CD4-positive, alpha-beta memory T cell (primary cell): ENCODE measurements around the gene CCDC175. TPM values are rescaled to one million over a fixed set of nuclear protein-coding genes. Genes with fewer than 3 reads are reported as not detected.

Experiments used
- CTCF ChIA-PET: fragments of 350-600 bp; sonication (Branson Sonifier 250); formaldehyde crosslinking; loops from one replicate; lab custom pipeline; 2021; ENCODE audit warnings: inconsistent platforms; ENCODE audit not compliant: partially characterized antibody; lab: Charles Lee
- POLR2A ChIA-PET: fragments of 350-600 bp; sonication (Branson Sonifier 250); formaldehyde crosslinking; loops from one replicate; lab custom pipeline; 2021; ENCODE audit not compliant: partially characterized antibody; lab: Charles Lee
- DNase-seq, 5 donors: peaks; one replicate each; pipeline versions ENCODE4 v3.0.0 to v3.0.0-alpha.2; 2020 to 2022; ENCODE audit warnings: mixed read lengths in 1 of 5
- H3K27ac ChIP-seq: one replicate; pipeline ENCODE4 v1.7.0; 2013; ENCODE audit warnings: low read depth, low read length
- H3K27me3 ChIP-seq: 2 replicates; pipeline ENCODE4 v1.7.0; 2013; ENCODE audit warnings: mild to moderate bottlenecking, low read length, moderate library complexity; ENCODE audit not compliant: insufficient read depth
- H3K36me3 ChIP-seq: 2 replicates; pipeline ENCODE4 v1.7.0; 2013; ENCODE audit warnings: mild to moderate bottlenecking, low read length, moderate library complexity; ENCODE audit not compliant: insufficient read depth
- H3K4me1 ChIP-seq: 2 replicates; pipeline ENCODE4 v1.7.0; 2013; ENCODE audit warnings: mild to moderate bottlenecking, low read length, moderate library complexity; ENCODE audit not compliant: insufficient read depth
- H3K4me3 ChIP-seq, 2 donors: one replicate each; pipeline ENCODE4 v1.7.0; 2013; ENCODE audit warnings: low read length in 2 of 2, mild to moderate bottlenecking in 1 of 2
- H3K9me3 ChIP-seq, 2 donors: one replicate each; pipeline ENCODE4 v1.7.0; 2013; ENCODE audit warnings: low read length in 2 of 2, control low read depth in 1 of 2; ENCODE audit not compliant: control insufficient read depth in 1 of 2
- H3K27ac Mint-ChIP-seq, 7 donors: one replicate each; pipeline ENCODE4 v1.8.0; 2020 to 2021; ENCODE audit warnings: mixed read lengths in 7 of 7, mild to moderate bottlenecking in 6 of 7, inconsistent platforms in 3 of 7, moderate library complexity in 3 of 7
- H3K27me3 Mint-ChIP-seq, 2 donors: one replicate each; pipeline ENCODE4 v1.8.0; 2020 to 2021; ENCODE audit warnings: mixed read lengths in 2 of 2
- H3K36me3 Mint-ChIP-seq, 2 donors: one replicate each; pipeline ENCODE4 v1.8.0; 2020 to 2021; ENCODE audit warnings: mixed read lengths in 2 of 2, inconsistent platforms in 1 of 2, mild to moderate bottlenecking in 1 of 2
- H3K4me1 Mint-ChIP-seq, 4 donors: one replicate each; pipeline ENCODE4 v1.8.0; 2020 to 2021; ENCODE audit warnings: mixed read lengths in 4 of 4, mild to moderate bottlenecking in 1 of 4
- H3K4me3 Mint-ChIP-seq, 8 donors: one replicate each; pipeline ENCODE4 v1.8.0; 2020 to 2021; ENCODE audit warnings: mixed read lengths in 8 of 8, mild to moderate bottlenecking in 7 of 8, moderate library complexity in 6 of 8, inconsistent platforms in 3 of 8
- H3K9me3 Mint-ChIP-seq, 8 donors: one replicate each; pipeline ENCODE4 v1.8.0; 2020 to 2021; ENCODE audit warnings: mixed read lengths in 8 of 8, mild to moderate bottlenecking in 5 of 8, inconsistent platforms in 3 of 8, moderate library complexity in 1 of 8
- intact Hi-C: fragments of 100-400 bp; cut with micrococcal nuclease; formaldehyde crosslinking; loops from one replicate; pipeline ENCODE4 v1.15.1; 2023
- polyA plus RNA-seq, 2 donors: library from polyadenylated mRNA; unstranded; fragments of 300-500 nt; fragmentation: Illumina TruSeq; gene quantifications; one replicate each; pipeline ENCODE4 v1.2.3, GENCODE V29; 2021
- total RNA-seq, 2 experiments: library from RNA; stranded (reverse); gene quantifications; one replicate each; pipeline ENCODE4 v1.2.3, GENCODE V29; 2021

Gene CCDC175
- total and polyA plus RNA-seq, 4 experiments from 2014 or later: not detected

GRCh38 chr14:59541731-59542130 is 34.9 kb downstream of the CCDC175 start:
- intact Hi-C loops: no loop called here
- H3K27ac ChIP-seq: no peak overlapping the region
- H3K27me3 Mint-ChIP-seq: peaks cover 0 to 9% of the 10 kb centered on the region in 2 donors
- CTCF ChIA-PET: interaction anchor here (1.4 kb wide), 1 partner anchor 35 kb away, joined by 3 read pairs; the partner anchor contains the start of gene CCDC175
- no peaks in the 10 kb centered on the region for H3K4me1 Mint-ChIP-seq
- POLR2A ChIA-PET: no interaction called here
- no peaks in the 10 kb centered on the region for H3K4me1 ChIP-seq
- H3K36me3 Mint-ChIP-seq: no peaks in the 10 kb centered on the region
- H3K36me3 ChIP-seq: no peaks in the 10 kb centered on the region
- no peak overlapping the region for H3K27ac Mint-ChIP-seq
- H3K4me3 Mint-ChIP-seq: no peak overlapping the region
- H3K4me3 ChIP-seq: no peak overlapping the region
- no peaks in the 10 kb centered on the region for H3K9me3 ChIP-seq
- peaks cover 0 to 2% (median 0%) of the 10 kb centered on the region in 8 donors for H3K9me3 Mint-ChIP-seq
- DNase-seq: no peak
- no peaks in the 10 kb centered on the region for H3K27me3 ChIP-seq

- Histone ChIP-seq H3K27me3 (no peaks in the 10 kb centered on the region), H3K4me3 (no peak overlapping the region), H3K9me3 (no peaks in the 10 kb centered on the region), H3K4me1 (no peaks in the 10 kb centered on the region), H3K27ac (no peak overlapping the region), H3K36me3 (no peaks in the 10 kb centered on the region)
- H3K27me3 Mint-ChIP-seq: peaks cover 0 to 13% of the 10 kb centered on the region in 2 donors
- H3K4me1 Mint-ChIP-seq: peaks cover 0 to 2% (median 0%) of the 10 kb centered on the region in 4 donors
- no peaks in the 10 kb centered on the region for H3K36me3 Mint-ChIP-seq
- intact Hi-C loops: no loop called here
- no peaks in the 10 kb centered on the region for H3K9me3 Mint-ChIP-seq
- no peak overlapping the region for H3K4me3 Mint-ChIP-seq
- ChIA-PET POLR2A (no interaction called here), CTCF (interaction anchor here (1.4 kb wide), 1 partner anchor 36 kb away, joined by 3 read pairs; the partner anchor contains the start of gene CCDC175)
- DNase-seq: no peak
- no peak overlapping the region for H3K27ac Mint-ChIP-seq
Measured at GRCh38 chr14:59540852-59541251, 35.8 kb downstream of the CCDC175 start.

GRCh38 chr14:59538936-59539335 is 37.7 kb downstream of the CCDC175 start:
- no peak overlapping the region for H3K27ac ChIP-seq
- no peaks in the 10 kb centered on the region for H3K36me3 Mint-ChIP-seq
- H3K27me3 ChIP-seq: no peaks in the 10 kb centered on the region
- no peaks in the 10 kb centered on the region for H3K9me3 Mint-ChIP-seq
- H3K4me3 Mint-ChIP-seq: no peak overlapping the region
- CTCF ChIA-PET: no interaction called here
- H3K4me3 ChIP-seq: no peak overlapping the region
- H3K36me3 ChIP-seq: no peaks in the 10 kb centered on the region
- H3K27ac Mint-ChIP-seq: no peak overlapping the region
- POLR2A ChIA-PET: no interaction called here
- DNase-seq: no peak
- H3K4me1 Mint-ChIP-seq: peaks cover 0 to 2% (median 0%) of the 10 kb centered on the region in 4 donors
- no peaks in the 10 kb centered on the region for H3K4me1 ChIP-seq
- intact Hi-C loops: no loop called here
- no peaks in the 10 kb centered on the region for H3K9me3 ChIP-seq
- H3K27me3 Mint-ChIP-seq: peaks cover 0 to 13% of the 10 kb centered on the region in 2 donors

GRCh38 chr14:59537476-59537875 is 39.1 kb downstream of the CCDC175 start:
- CTCF ChIA-PET: no interaction called here
- Mint-ChIP-seq H3K4me3 (no peak overlapping the region), H3K36me3 (no peaks in the 10 kb centered on the region), H3K27me3 (peaks cover 0 to 11% of the 10 kb centered on the region in 2 donors), H3K9me3 (no peaks in the 10 kb centered on the region), H3K4me1 (peaks cover 0 to 2% (median 0%) of the 10 kb centered on the region in 4 donors), H3K27ac (no peak overlapping the region)
- intact Hi-C loops: no loop called here
- Histone ChIP-seq H3K27ac (no peak overlapping the region), H3K36me3 (no peaks in the 10 kb centered on the region), H3K9me3 (no peaks in the 10 kb centered on the region), H3K4me1 (no peaks in the 10 kb centered on the region), H3K27me3 (no peaks in the 10 kb centered on the region), H3K4me3 (no peak overlapping the region)
- DNase-seq: no peak
- POLR2A ChIA-PET: no interaction called here

GRCh38 chr14:59534361-59534987 is 42.1 kb downstream of the CCDC175 start:
- Histone ChIP-seq H3K9me3 (no peaks in the 10 kb centered on the region), H3K27me3 (no peaks in the 10 kb centered on the region), H3K4me3 (no peak overlapping the region), H3K27ac (no peak overlapping the region), H3K36me3 (no peaks in the 10 kb centered on the region), H3K4me1 (no peaks in the 10 kb centered on the region)
- peaks cover 2 to 10% of the 10 kb centered on the region in 2 donors for H3K27me3 Mint-ChIP-seq
- no peak overlapping the region for H3K4me3 Mint-ChIP-seq
- H3K9me3 Mint-ChIP-seq: peaks cover 0 to 4% (median 0%) of the 10 kb centered on the region in 8 donors
- intact Hi-C loops: no loop called here
- H3K27ac Mint-ChIP-seq: no peak overlapping the region
- ChIA-PET CTCF (no interaction called here), POLR2A (no interaction called here)
- DNase-seq: no peak
- no peaks in the 10 kb centered on the region for H3K36me3 Mint-ChIP-seq
- H3K4me1 Mint-ChIP-seq: peaks cover 0 to 2% (median 0%) of the 10 kb centered on the region in 4 donors

GRCh38 chr14:59532419-59532818 is 44.2 kb downstream of the CCDC175 start:
- Histone ChIP-seq H3K27me3 (no peaks in the 10 kb centered on the region), H3K36me3 (no peaks in the 10 kb centered on the region), H3K27ac (no peak overlapping the region), H3K9me3 (no peaks in the 10 kb centered on the region), H3K4me3 (no peak overlapping the region), H3K4me1 (no peaks in the 10 kb centered on the region)
- Mint-ChIP-seq H3K36me3 (no peaks in the 10 kb centered on the region), H3K4me1 (peaks cover 0 to 2% (median 0%) of the 10 kb centered on the region in 4 donors), H3K27ac (no peak overlapping the region), H3K27me3 (peaks cover 2 to 10% of the 10 kb centered on the region in 2 donors), H3K4me3 (no peak overlapping the region), H3K9me3 (peaks cover 0 to 17% (median 10%) of the 10 kb centered on the region in 8 donors)
- DNase-seq: no peak
- POLR2A ChIA-PET: no interaction called here
- CTCF ChIA-PET: no interaction called here
- intact Hi-C loops: no loop called here

- ChIA-PET CTCF (no interaction called here), POLR2A (no interaction called here)
- H3K4me3 ChIP-seq: no peak overlapping the region
- no peaks in the 10 kb centered on the region for H3K27me3 ChIP-seq
- Mint-ChIP-seq H3K4me3 (no peak overlapping the region), H3K27ac (no peak overlapping the region), H3K9me3 (peaks cover 0 to 17% (median 10%) of the 10 kb centered on the region in 8 donors), H3K4me1 (no peaks in the 10 kb centered on the region), H3K27me3 (peaks cover 4 to 5% of the 10 kb centered on the region in 2 donors), H3K36me3 (no peaks in the 10 kb centered on the region)
- H3K9me3 ChIP-seq: no peaks in the 10 kb centered on the region
- DNase-seq: no peak
- no peak overlapping the region for H3K27ac ChIP-seq
- no peaks in the 10 kb centered on the region for H3K4me1 ChIP-seq
- intact Hi-C loops: no loop called here
- no peaks in the 10 kb centered on the region for H3K36me3 ChIP-seq
Measured at GRCh38 chr14:59530349-59530748, 46.3 kb downstream of the CCDC175 start.
